NCI-H2029 treated with DMSO at 0.1 percent for 48 hours (cell line): ENCODE data around the gene LGR6.
"Not testable (repeated sequence)": the region's sequence is repeated elsewhere in the genome, so short reads cannot be mapped to it uniquely, and the experiment has no call there.

Experiments
- DNase-seq: peaks from one replicate; lab custom pipeline; 2025; lab: John Stamatoyannopoulos, UW

The LGR6 gene

GRCh38 chr1:202160377-202160940 lies 33.1 kb upstream of the LGR6 start, which contains the start of gene PTPN7:
Gene PTPN7 (minus strand): TSS chr1:202160602. CDS start chr1:202159402, 1,200 bp downstream.
- no peak for DNase-seq

- no peak for DNase-seq
Measured at GRCh38 chr1:202161151-202162046, 32.2 kb upstream of the LGR6 start.

- no peak for DNase-seq
Measured at GRCh38 chr1:202162047-202162417, 31.6 kb upstream of the LGR6 start.

- DNase-seq: no peak
Measured at GRCh38 chr1:202162418-202163280, 30.9 kb upstream of the LGR6 start.

- DNase-seq: no peak
Measured at GRCh38 chr1:202163281-202164270, 30.0 kb upstream of the LGR6 start.

- DNase-seq: no peak
Measured at GRCh38 chr1:202164271-202165037, 29.1 kb upstream of the LGR6 start.

GRCh38 chr1:202165267-202165941 lies 28.2 kb upstream of the LGR6 start:
- DNase-seq: no peak

- DNase-seq: no peak
Measured at GRCh38 chr1:202165942-202166843, 27.4 kb upstream of the LGR6 start.

- not testable (repeated sequence) for DNase-seq
Measured at GRCh38 chr1:202167054-202167453, 26.5 kb upstream of the LGR6 start.

GRCh38 chr1:202167708-202168415 lies 25.7 kb upstream of the LGR6 start:
- peak; percentile 15 for DNase-seq

GRCh38 chr1:202168861-202169260 lies 24.7 kb upstream of the LGR6 start:
- DNase-seq: no peak

- DNase-seq: no peak
Measured at GRCh38 chr1:202170726-202171125, 22.9 kb upstream of the LGR6 start.

- no peak for DNase-seq
Measured at GRCh38 chr1:202171292-202172014, 22.1 kb upstream of the LGR6 start.

GRCh38 chr1:202172015-202172355 lies 21.6 kb upstream of the LGR6 start:
- DNase-seq: no peak

GRCh38 chr1:202173993-202174392 lies 19.6 kb upstream of the LGR6 start:
- DNase-seq: no peak

- no peak for DNase-seq
Measured at GRCh38 chr1:202176949-202177927, 16.4 kb upstream of the LGR6 start.
